K562 (cell line): ENCODE data around the gene FES. TPM values are rescaled to one million over a fixed set of nuclear protein-coding genes. Genes with fewer than 3 reads are reported as not detected.
A peak's percentile ranks its signal among the peaks of the same experiment; 100 is the strongest.

Experiments used
- ATF2 ChIP-seq: sonication (generic); formaldehyde crosslinking; IDR thresholded peaks from 2 replicates; pipeline ENCODE4 v1.8.1; 2022; ENCODE audit warnings: missing genetic modification reagents
- C11orf30 ChIP-seq: fragments of 450-650 bp; IDR thresholded peaks from 2 replicates; pipeline ENCODE4 v1.6.1; 2016; ENCODE audit warnings: low read depth, mild to moderate bottlenecking
- CHD2 ChIP-seq: IDR thresholded peaks from 2 replicates; pipeline ENCODE4 v1.6.1; 2011; ENCODE audit warnings: low read depth, low read length
- EHMT2 ChIP-seq: fragments of 450-650 bp; IDR thresholded peaks from 2 replicates; pipeline ENCODE4 v1.6.1; 2018; ENCODE audit warnings: antibody characterized with exemption
- ETS2 ChIP-seq: IDR thresholded peaks from 2 replicates; pipeline ENCODE4 v1.6.1; 2016; ENCODE audit warnings: borderline replicate concordance, missing genetic modification characterization, mild to moderate bottlenecking, moderate library complexity, missing compliant biosample characterization; ENCODE audit not compliant: poor library complexity, severe bottlenecking
- FOS ChIP-seq: IDR thresholded peaks from 3 replicates; pipeline ENCODE4 v1.6.1; 2011; ENCODE audit not compliant: insufficient read length; ENCODE audit errors: extremely low read depth
- FOXJ3 ChIP-seq: sonication (generic); formaldehyde crosslinking; IDR thresholded peaks from 2 replicates; pipeline ENCODE4 v1.4.0; 2020; ENCODE audit warnings: mild to moderate bottlenecking, missing genetic modification reagents
- FUS ChIP-seq: fragments of 200-400 bp; formaldehyde crosslinking; optimal IDR thresholded peaks from 2 replicates; pipeline ENCODE3; 2017; ENCODE audit warnings: low read depth, low read length
- GTF2F1 ChIP-seq: IDR thresholded peaks from 2 replicates; pipeline ENCODE4 v1.6.1; 2011; ENCODE audit warnings: low read depth, low read length, improper control_type of control experiment
- HMG20A ChIP-seq: fragments of 450-650 bp; formaldehyde crosslinking; conservative IDR thresholded peaks from 2 replicates; pipeline ENCODE4 v1.4.0; 2020; ENCODE audit warnings: mild to moderate bottlenecking, mixed read lengths
- ILF3 ChIP-seq: fragments of 450-650 bp; IDR thresholded peaks from 2 replicates; pipeline ENCODE4 v1.6.1; 2018; ENCODE audit warnings: antibody characterized with exemption, mild to moderate bottlenecking, moderate library complexity, borderline replicate concordance
- MAFF ChIP-seq: IDR thresholded peaks from 2 replicates; pipeline ENCODE4 v1.6.1; 2012; ENCODE audit warnings: low read length, improper control_type of control experiment
- MAFK ChIP-seq: IDR thresholded peaks from 2 replicates; pipeline ENCODE4 v1.6.1; 2011; ENCODE audit warnings: low read length, improper control_type of control experiment
- NRF1 ChIP-seq, 2 experiments: fragments of 450-650 bp; IDR thresholded peaks in 1 of 2; conservative IDR thresholded peaks in 1 of 2; 2 replicates each; pipeline ENCODE4 v1.6.1; 2014; ENCODE audit warnings: mild to moderate bottlenecking in 2 of 2
- UBTF ChIP-seq, 2 experiments: IDR thresholded peaks; 2 replicates each; pipeline ENCODE4 v1.6.1; 2012; ENCODE audit warnings: improper control_type of control experiment in 2 of 2, low read depth in 2 of 2, low read length in 2 of 2, borderline replicate concordance in 1 of 2
- ZNF146 ChIP-seq: IDR thresholded peaks from one replicate; pipeline ENCODE4 v1.6.1; 2018; ENCODE audit warnings: missing compliant biosample characterization; ENCODE audit not compliant: unreplicated experiment
- ZNF3 ChIP-seq: fragments of 250-450 bp; sonication (Bioruptor Pico); IDR thresholded peaks from 2 replicates; pipeline ENCODE4 v1.5.0; 2021; ENCODE audit warnings: mild to moderate bottlenecking, moderate library complexity
- ZNF316 ChIP-seq: fragments of 450-650 bp; IDR thresholded peaks from 2 replicates; pipeline ENCODE4 v1.6.1; 2016
- ZNF57 ChIP-seq: fragments of 450-650 bp; formaldehyde crosslinking; IDR thresholded peaks from 2 replicates; pipeline ENCODE4 v1.4.0; 2020; ENCODE audit warnings: mild to moderate bottlenecking, moderate library complexity
- ZNF639 ChIP-seq, 2 experiments: fragments of 200-800 bp in 1 of 2; sonication (Bioruptor generic) in 1 of 2; sonication (generic) in 1 of 2; formaldehyde crosslinking in 1 of 2; IDR thresholded peaks in 1 of 2; conservative IDR thresholded peaks in 1 of 2; 2 replicates each; pipeline versions ENCODE4 v1.5.0 to v1.6.1; 2016 to 2020; ENCODE audit warnings: missing compliant biosample characterization in 1 of 2, missing genetic modification characterization in 1 of 2, missing genetic modification reagents in 1 of 2
- ZNF75A ChIP-seq: fragments of 450-650 bp; formaldehyde crosslinking; IDR thresholded peaks from 2 replicates; pipeline ENCODE4 v1.4.0; 2020; ENCODE audit warnings: mild to moderate bottlenecking
- polyA plus RNA-seq, 8 experiments: library from polyadenylated mRNA; depleted of rRNA in 4 of 8; stranded (reverse) in 5 of 8; unstranded in 3 of 8; fragments of >200 nt; fragmentation: Nextera tagmentation in 2 of 8; fragmentation: Illumina TruSeq in 1 of 8; extraction: Ambion mirVana in 2 of 8; extraction: Trizol in 1 of 8; gene quantifications; 2 replicates each; pipeline versions ENCODE4 v1.2.1 to v1.2.3, GENCODE V29; 2011 to 2014; ENCODE audit warnings: inconsistent platforms in 1 of 8, missing spikeins in 1 of 8
- total RNA-seq, 7 experiments: library from RNA; depleted of rRNA in 6 of 7; stranded (reverse); fragments of >200 nt in 6 of 7; fragmentation: Illumina TruSeq in 2 of 7; extraction: Trizol in 2 of 7; gene quantifications; 2 replicates each; pipeline versions ENCODE4 v1.2.1 to v1.2.3, GENCODE V29; 2011 to 2021; ENCODE audit warnings: low replicate concordance in 1 of 7

FES gene
- total and polyA plus RNA-seq, 9 of the 15 experiments (the other 6 are each of a cell fraction or from before 2014, with no cell fraction given), result 0.38 to 2.6 (median 0.82) TPM

- TF ChIP-seq ZNF639 (CRISPR knock-in tag; conservative IDR thresholded peaks at IDR 0.05 in 1 of 2, IDR thresholded peaks at IDR 0.05 in 1 of 2) (no peak), ZNF316 (peak; percentile 77), MAFF (peak; percentile 52; the same call in 1 of the 2 replicates), HMG20A (CRISPR knock-in tag) (no peak), EHMT2 (no peak), ATF2 (CRISPR knock-in tag) (no peak), CHD2 (no peak), ZNF146 (no peak), FOXJ3 (CRISPR knock-in tag) (no peak), ZNF57 (no peak), C11orf30 (0 out of 2 replicates have a peak, but pooled peaks have one; percentile 57), FUS (no peak), UBTF (IDR thresholded peaks at IDR 0.05; ENCODE audit: borderline replicate concordance in 1 of 2, low read depth in 2 of 2, low read length in 2 of 2) (no peak), NRF1 (conservative IDR thresholded peaks at IDR 0.05 in 1 of 2, IDR thresholded peaks at IDR 0.05 in 1 of 2) (no peak), GTF2F1 (no peak), ETS2 (no peak), ZNF3 (CRISPR knock-in tag) (no peak), MAFK (peak; percentile 42; the same call in 1 of the 2 replicates), FOS (no peak), ZNF75A (no peak), ILF3 (no peak)
Observed at GRCh38 chr15:90862487-90862886, 21.8 kb upstream of the FES start (continued).
